H1 (cell line): Measurements from ENCODE around the gene CCDC148. TPM values are rescaled to one million over a fixed set of nuclear protein-coding genes. Genes with fewer than 3 reads are reported as not detected.

Experiments
- CTCF ChIA-PET: fragments of 300-600 bp; sonication (Branson Sonifier 250); formaldehyde crosslinking; loops from one replicate; lab custom pipeline; 2021; ENCODE audit not compliant: partially characterized antibody; lab: Charles Lee
- POLR2A ChIA-PET: fragments of 300-600 bp; sonication (Branson Sonifier 250); formaldehyde crosslinking; loops from one replicate; lab custom pipeline; 2021; ENCODE audit warnings: inconsistent platforms; ENCODE audit not compliant: partially characterized antibody; lab: Charles Lee
- DNase-seq, 2 experiments: peaks; one replicate each; pipeline versions ENCODE4 v3.0.0 to v3.0.0-alpha.2; 2010 to 2022; ENCODE audit warnings: low spot score in 2 of 2, low read depth in 1 of 2, mixed read lengths in 1 of 2
- FAIRE-seq: peaks from 2 replicates; lab custom pipeline; 2011; peaks lifted over from hg19 to GRCh38; lab: Jason Lieb, UNC
- H2AFZ ChIP-seq: 2 replicates; pipeline ENCODE4 v1.8.1; 2012; ENCODE audit warnings: low read length, inconsistent platforms
- H2AK5ac ChIP-seq: 2 replicates; pipeline ENCODE4 v1.6.1; 2013; ENCODE audit warnings: low read depth, low read length
- H2BK120ac ChIP-seq: replicated peaks from 2 replicates; pipeline ENCODE3; 2013; ENCODE audit warnings: low read depth, low read length, inconsistent platforms
- H2BK12ac ChIP-seq: 2 replicates; pipeline ENCODE4 v1.6.1; 2013; ENCODE audit warnings: low read depth, low read length
- H2BK15ac ChIP-seq: 2 replicates; pipeline ENCODE4 v1.6.1; 2013; ENCODE audit warnings: low read length
- H2BK20ac ChIP-seq: 2 replicates; pipeline ENCODE4 v1.6.1; 2013; ENCODE audit warnings: low read length
- H2BK5ac ChIP-seq: 2 replicates; pipeline ENCODE4 v1.6.1; 2013; ENCODE audit warnings: low read depth, low read length
- H3K14ac ChIP-seq: 2 replicates; pipeline ENCODE4 v1.6.1; 2013; ENCODE audit warnings: inconsistent platforms; ENCODE audit not compliant: insufficient read length
- H3K18ac ChIP-seq: 2 replicates; pipeline ENCODE4 v1.6.1; 2013; ENCODE audit warnings: low read length; ENCODE audit errors: extremely low read depth
- H3K23ac ChIP-seq: 2 replicates; pipeline ENCODE4 v1.6.1; 2013; ENCODE audit warnings: inconsistent platforms; ENCODE audit not compliant: insufficient read length
- H3K23me2 ChIP-seq: 2 replicates; pipeline ENCODE4 v1.6.1; 2013; ENCODE audit warnings: low read depth, low read length
- H3K27ac ChIP-seq: 2 replicates; pipeline ENCODE4 v1.6.1; 2011; ENCODE audit warnings: low read depth, low read length, inconsistent platforms
- H3K27me3 ChIP-seq, 4 experiments: replicated peaks in 1 of 4; 1 replicate in 1 of 4; 2 replicates in 3 of 4; pipeline versions ENCODE4 v1.6.1 to v1.8.1; 2011 to 2013; ENCODE audit warnings: low read length in 3 of 4, mild to moderate bottlenecking in 3 of 4, inconsistent platforms in 2 of 4, mixed read lengths in 2 of 4, moderate library complexity in 1 of 4; ENCODE audit not compliant: control insufficient read depth in 3 of 4, insufficient read depth in 3 of 4; ENCODE audit errors: extremely low read depth in 1 of 4
- H3K36me3 ChIP-seq, 4 experiments: 2 replicates each; pipeline versions ENCODE4 v1.6.1 to v1.8.1; 2011 to 2013; ENCODE audit warnings: mild to moderate bottlenecking in 4 of 4, low read length in 3 of 4, moderate library complexity in 2 of 4, control low read depth in 1 of 4, inconsistent platforms in 1 of 4; ENCODE audit not compliant: insufficient read depth in 4 of 4, control insufficient read depth in 2 of 4
- H3K4ac ChIP-seq: replicated peaks from 2 replicates; pipeline ENCODE3; 2013; ENCODE audit warnings: low read length, low read depth, mixed read lengths, inconsistent platforms; ENCODE audit not compliant: insufficient read length
- H3K4me1 ChIP-seq, 4 experiments: replicated peaks in 1 of 4; 1 replicate in 1 of 4; 2 replicates in 3 of 4; pipeline versions ENCODE4 v1.6.1 to v1.8.1; 2011 to 2013; ENCODE audit warnings: low read length in 3 of 4, inconsistent platforms in 2 of 4, mixed read lengths in 1 of 4; ENCODE audit not compliant: insufficient read depth in 4 of 4, control insufficient read depth in 3 of 4
- H3K4me2 ChIP-seq, 2 experiments: 2 replicates each; pipeline versions ENCODE4 v1.6.1 to v1.8.1; 2011 to 2013; ENCODE audit warnings: low read depth in 2 of 2, low read length in 2 of 2, control low read depth in 1 of 2, inconsistent platforms in 1 of 2, mild to moderate bottlenecking in 1 of 2; ENCODE audit not compliant: insufficient read depth in 1 of 2
- H3K4me3 ChIP-seq, 4 experiments: fragments of 200-600, 300-600 bp in 1 of 4; sonication (generic), shearing (Covaris generic), sonication (Bioruptor Twin) in 1 of 4; 2 replicates each; pipeline versions ENCODE4 v1.5.1 to v1.8.1; 2011 to 2016; ENCODE audit warnings: low read length in 4 of 4, low read depth in 3 of 4, control low read depth in 2 of 4, inconsistent platforms in 2 of 4, mild to moderate bottlenecking in 2 of 4, mixed read lengths in 1 of 4, moderate library complexity in 1 of 4; ENCODE audit not compliant: insufficient read depth in 2 of 4; ENCODE audit errors: extremely low read depth in 1 of 4
- H3K56ac ChIP-seq: replicated peaks from 2 replicates; pipeline ENCODE3; 2013; ENCODE audit warnings: low read depth, mild to moderate bottlenecking, mixed read lengths, low read length, inconsistent platforms; ENCODE audit not compliant: insufficient read length
- H3K79me1 ChIP-seq: 2 replicates; pipeline ENCODE4 v1.6.1; 2013; ENCODE audit warnings: low read depth, low read length, control low read depth
- H3K79me2 ChIP-seq, 2 experiments: 2 replicates each; pipeline versions ENCODE4 v1.6.1 to v1.8.1; 2012 to 2013; ENCODE audit warnings: low read length in 2 of 2, mild to moderate bottlenecking in 2 of 2, inconsistent platforms in 1 of 2; ENCODE audit not compliant: insufficient read depth in 2 of 2, control insufficient read depth in 1 of 2
- H3K9ac ChIP-seq, 4 experiments: replicated peaks in 1 of 4; 1 replicate in 1 of 4; 2 replicates in 3 of 4; pipeline versions ENCODE4 v1.6.1 to v1.8.1; 2011 to 2013; ENCODE audit warnings: low read depth in 3 of 4, low read length in 3 of 4, control low read depth in 2 of 4, mild to moderate bottlenecking in 2 of 4, moderate library complexity in 2 of 4, inconsistent platforms in 1 of 4; ENCODE audit errors: extremely low read depth in 1 of 4
- H3K9me3 ChIP-seq, 2 experiments: 2 replicates each; pipeline versions ENCODE4 v1.6.1 to v1.8.1; 2012 to 2013; ENCODE audit warnings: mild to moderate bottlenecking in 2 of 2, moderate library complexity in 2 of 2, control low read depth in 1 of 2, inconsistent platforms in 1 of 2, low read depth in 1 of 2, low read length in 1 of 2, mixed read lengths in 1 of 2; ENCODE audit not compliant: insufficient read depth in 2 of 2
- H4K20me1 ChIP-seq, 2 experiments: replicated peaks in 1 of 2; 2 replicates each; pipeline versions ENCODE3 to v1.8.1; 2011 to 2013; ENCODE audit warnings: inconsistent platforms in 2 of 2, low read length in 2 of 2, mild to moderate bottlenecking in 1 of 2; ENCODE audit not compliant: insufficient read depth in 2 of 2, control insufficient read depth in 1 of 2
- H4K5ac ChIP-seq: 2 replicates; pipeline ENCODE4 v1.6.1; 2013; ENCODE audit warnings: low read length, low read depth, mixed read lengths, inconsistent platforms; ENCODE audit not compliant: insufficient read length
- H4K8ac ChIP-seq: 2 replicates; pipeline ENCODE4 v1.8.0; 2013; ENCODE audit warnings: mild to moderate bottlenecking, moderate library complexity, low read length, inconsistent platforms; ENCODE audit not compliant: insufficient read depth; ENCODE audit errors: extremely low read depth
- H4K91ac ChIP-seq: replicated peaks from 2 replicates; pipeline ENCODE3; 2013; ENCODE audit warnings: low read length, mixed read lengths, inconsistent platforms; ENCODE audit not compliant: insufficient read length
- ASH2L ChIP-seq: fragments of 200-600, 300-600 bp; sonication (generic); IDR thresholded peaks from one replicate; pipeline ENCODE4 v1.7.1; 2017; ENCODE audit warnings: low read length
- CBX5 ChIP-seq: fragments of 300-800, 300-1000 bp; sonication (generic); IDR thresholded peaks from 2 replicates; pipeline ENCODE4 v1.7.1; 2016; ENCODE audit warnings: antibody characterized with exemption, low read length, low read depth
- HDAC6 ChIP-seq: IDR thresholded peaks from one replicate; pipeline ENCODE4 v1.7.1; 2012; ENCODE audit warnings: low read depth, mild to moderate bottlenecking, inconsistent platforms, low read length, moderate library complexity
- KDM4A ChIP-seq: IDR thresholded peaks from one replicate; pipeline ENCODE4 v1.7.1; 2012; ENCODE audit warnings: low read depth, mild to moderate bottlenecking, moderate library complexity, low read length, inconsistent platforms; ENCODE audit not compliant: severe bottlenecking
- SIX5 ChIP-seq: IDR thresholded peaks from 2 replicates; pipeline ENCODE4 v1.6.1; 2011; ENCODE audit warnings: mild to moderate bottlenecking, low read depth, low read length
- SP4 ChIP-seq: IDR thresholded peaks from 2 replicates; pipeline ENCODE4 v1.6.1; 2012; ENCODE audit warnings: low read length, inconsistent platforms
- SRF ChIP-seq: IDR thresholded peaks from 2 replicates; pipeline ENCODE4 v1.6.1; 2011; ENCODE audit warnings: mild to moderate bottlenecking, low read depth, low read length, moderate library complexity
- TBP ChIP-seq: IDR thresholded peaks from 2 replicates; pipeline ENCODE4 v1.6.1; 2011; ENCODE audit warnings: low read depth, low read length, improper control_type of control experiment
- WGBS, 2 experiments: shearing (Covaris generic) in 1 of 2; methylation state at CpG; one replicate each; pipeline versions ENCODE4 v1.1.6 to v1.1.7; 2013 to 2015; ENCODE audit warnings: low lambda C conversion rate in 2 of 2, mixed read lengths in 2 of 2, inconsistent platforms in 1 of 2, low coverage in 1 of 2, missing lambda C conversion rate in 1 of 2; ENCODE audit not compliant: insufficient replicate concordance in 2 of 2, insufficient coverage in 1 of 2, insufficient read length in 1 of 2; ENCODE audit errors: extremely low coverage in 1 of 2, missing lambda C conversion rate in 1 of 2; 5-methylcytosine and 5-hydroxymethylcytosine counted together
- polyA plus RNA-seq, 7 experiments: library from polyadenylated mRNA; depleted of rRNA in 3 of 7; stranded (reverse) in 5 of 7; unstranded in 2 of 7; fragments of >200 nt in 5 of 7; fragments of 200-250 nt in 2 of 7; gene quantifications; 1 replicate in 5 of 7; 2 replicates in 1 of 7; 4 replicates in 1 of 7; pipeline versions ENCODE4 v1.2.1 to v1.2.3, GENCODE V29; 2011 to 2013; ENCODE audit warnings: missing spikeins in 2 of 7, mixed read lengths in 2 of 7
- total RNA-seq: library from RNA; stranded (reverse); fragmentation: NEBNext Ultra II Directional; extraction: Animal tissue kit (Norgen Biotek cat#: 25700); gene quantifications from 2 replicates; pipeline ENCODE4 v1.2.1, GENCODE V29; 2021

The CCDC148 gene
- total and polyA plus RNA-seq, 2 of the 8 experiments (the other 6 are each of a cell fraction or from before 2014, with no cell fraction given): 0.45 to 1.3 TPM

DNA sequence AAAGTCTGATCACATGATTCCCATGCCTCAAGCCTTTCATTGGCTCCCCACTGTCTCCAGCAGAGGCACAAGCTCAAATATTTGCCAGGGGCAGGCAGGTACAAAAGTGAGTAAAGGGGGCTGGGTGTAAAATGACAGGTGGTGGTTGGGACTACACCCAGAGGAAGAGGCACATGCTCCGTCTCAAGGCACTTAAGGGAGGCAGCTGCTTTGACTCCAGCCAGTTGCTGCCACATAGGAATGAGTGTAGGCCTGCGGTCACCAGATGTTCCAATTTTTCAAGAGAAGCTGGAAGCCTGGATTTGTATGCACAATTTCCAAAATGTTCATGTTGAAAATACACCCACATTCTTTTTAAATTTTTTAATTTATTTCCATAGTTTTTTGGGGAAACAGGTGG lies 190.4 kb downstream of the CCDC148 start:
- H2BK20ac ChIP-seq: no peak overlapping the region
- H3K23ac ChIP-seq: no peak overlapping the region
- H3K18ac ChIP-seq: no peak overlapping the region
- no peaks in the 10 kb centered on the region for H3K79me1 ChIP-seq
- no peaks in the 10 kb centered on the region for H3K36me3 ChIP-seq
- no peak overlapping the region for H3K4me2 ChIP-seq
- 0 out of 2 replicates have a peak overlapping the region, but pooled peaks have one; percentile 38 for H4K8ac ChIP-seq
- no peak overlapping the region for H3K4me3 ChIP-seq
- no peak overlapping the region for H2BK5ac ChIP-seq
- no peaks in the 10 kb centered on the region for H3K23me2 ChIP-seq
- no peak overlapping the region for H2BK12ac ChIP-seq
- no peak overlapping the region for H2AK5ac ChIP-seq
- H3K27me3 ChIP-seq: no peaks in the 10 kb centered on the region
- H3K4ac ChIP-seq: no peak overlapping the region
- H4K5ac ChIP-seq: no peak overlapping the region
- H2BK120ac ChIP-seq: no peak overlapping the region
- H2BK15ac ChIP-seq: no peak overlapping the region
- FAIRE-seq (no peak), DNase-seq (no peak)
- no peaks in the 10 kb centered on the region for H3K4me1 ChIP-seq
- no peaks in the 10 kb centered on the region for H3K9me3 ChIP-seq
- no peak overlapping the region for H2AFZ ChIP-seq
- no peaks in the 10 kb centered on the region for H3K79me2 ChIP-seq
- no peak overlapping the region for H3K14ac ChIP-seq
- H3K56ac ChIP-seq: no peak overlapping the region
- 85% methylated on average over 2 of the region's 2 CpGs; no CpG with 5 or more reads in 1 of the 2 experiments for WGBS, 2 experiments
- CTCF ChIA-PET: interaction anchor here (1.2 kb wide), 1 partner anchor 9 kb away, joined by 3 read pairs; no protein-coding TSS in a partner anchor
- H4K91ac ChIP-seq: no peak overlapping the region
- no peak overlapping the region for H3K27ac ChIP-seq
- TF ChIP-seq ASH2L: no peak
- TF ChIP-seq SP4: no peak
- no peak for TF ChIP-seq HDAC6
- no peak for TF ChIP-seq SRF
- TF ChIP-seq SIX5: no peak
- no peak for TF ChIP-seq TBP
- no peak for TF ChIP-seq KDM4A
- TF ChIP-seq CBX5: no peak
- TF ChIP-seq, all 59 proteins: peak for 0
- Histone ChIP-seq H3K9ac (no peak overlapping the region), H4K20me1 (no peaks in the 10 kb centered on the region)
- POLR2A ChIA-PET: no interaction called here
